SK-N-SH (cell line): ENCODE measurements around the gene TXNDC16. TPM values are rescaled to one million over a fixed set of nuclear protein-coding genes. Genes with fewer than 3 reads are reported as not detected.

Experiments
- CTCF ChIA-PET: fragments of 300-600, 350-600 bp; formaldehyde crosslinking; extraction: SDS; loops from one replicate; lab custom pipeline; 2021; lab: Yijun Ruan, JAX
- POLR2A ChIA-PET: fragments of 350-600 bp; sonication (Branson Sonifier 250); formaldehyde crosslinking; extraction: SDS; loops from one replicate; lab custom pipeline; 2020; ENCODE audit warnings: antibody characterized with exemption, inconsistent platforms; lab: Yijun Ruan, JAX
- DNase-seq: peaks from one replicate; pipeline ENCODE4 v3.0.0; 2012
- H2AFZ ChIP-seq: fragments of 200-600 bp; sonication (generic); 2 replicates; pipeline ENCODE4 v1.8.1; 2016; ENCODE audit warnings: antibody characterized with exemption, mild to moderate bottlenecking, low read depth
- H3F3A ChIP-seq: fragments of 200-600 bp; sonication (generic); replicated peaks from 2 replicates; pipeline ENCODE3; 2016; ENCODE audit warnings: antibody characterized with exemption, mild to moderate bottlenecking; ENCODE audit not compliant: insufficient read depth
- H3K27ac ChIP-seq, 2 experiments: fragments of 200-500 bp in 1 of 2; fragments of 200-600 bp in 1 of 2; sonication (Bioruptor generic) in 1 of 2; sonication (generic), shearing (Covaris generic) in 1 of 2; 2 replicates each; pipeline versions ENCODE4 v1.5.1 to v1.6.1; 2014 to 2016; ENCODE audit warnings: low read depth in 2 of 2, inconsistent platforms in 1 of 2, low read length in 1 of 2, mild to moderate bottlenecking in 1 of 2, mixed read lengths in 1 of 2
- H3K27me3 ChIP-seq: fragments of 200-600 bp; sonication (generic), shearing (Covaris generic); 2 replicates; pipeline ENCODE4 v1.6.1; 2016; ENCODE audit warnings: mixed run types; ENCODE audit not compliant: insufficient read depth
- H3K36me3 ChIP-seq, 2 experiments: fragments of 200-500 bp in 1 of 2; fragments of 200-600 bp in 1 of 2; sonication (Bioruptor generic) in 1 of 2; sonication (generic) in 1 of 2; replicated peaks in 1 of 2; 2 replicates each; pipeline versions ENCODE3 to v1.5.1; 2014 to 2016; ENCODE audit warnings: low read length in 1 of 2, mild to moderate bottlenecking in 1 of 2; ENCODE audit not compliant: insufficient read depth in 2 of 2, control insufficient read depth in 1 of 2
- H3K4me1 ChIP-seq, 2 experiments: fragments of 200-500 bp in 1 of 2; fragments of 200-600 bp in 1 of 2; sonication (Bioruptor generic) in 1 of 2; sonication (generic), shearing (Covaris generic) in 1 of 2; 2 replicates each; pipeline versions ENCODE4 v1.5.1 to v1.6.1; 2014 to 2016; ENCODE audit warnings: low read depth in 1 of 2, low read length in 1 of 2, mixed run types in 1 of 2; ENCODE audit not compliant: insufficient read depth in 2 of 2, control insufficient read depth in 1 of 2
- H3K4me2 ChIP-seq: fragments of 200-600 bp; sonication (generic), shearing (Covaris generic); 2 replicates; pipeline ENCODE4 v1.6.1; 2017; ENCODE audit warnings: mixed run types
- H3K4me3 ChIP-seq, 2 experiments: fragments of 200-500 bp in 1 of 2; fragments of 200-600 bp in 1 of 2; sonication (Bioruptor generic) in 1 of 2; sonication (generic), shearing (Covaris generic) in 1 of 2; 2 replicates each; pipeline versions ENCODE4 v1.5.1 to v1.8.1; 2014 to 2016; ENCODE audit warnings: low read depth in 2 of 2, inconsistent platforms in 1 of 2, low read length in 1 of 2, mild to moderate bottlenecking in 1 of 2, mixed read lengths in 1 of 2, moderate library complexity in 1 of 2
- H3K79me2 ChIP-seq: fragments of 200-600 bp; sonication (generic); 2 replicates; pipeline ENCODE4 v1.8.1; 2017; ENCODE audit warnings: mild to moderate bottlenecking; ENCODE audit not compliant: insufficient read depth
- H3K9ac ChIP-seq: fragments of 200-600 bp; sonication (generic); 2 replicates; pipeline ENCODE4 v1.6.1; 2017; ENCODE audit warnings: mixed run types
- H3K9me2 ChIP-seq: fragments of 200-600 bp; sonication (generic); 2 replicates; pipeline ENCODE4 v1.6.1; 2017; ENCODE audit warnings: mixed run types
- H3K9me3 ChIP-seq: fragments of 200-600 bp; sonication (generic); 2 replicates; pipeline ENCODE4 v1.6.1; 2017; ENCODE audit warnings: mixed run types, mild to moderate bottlenecking, moderate library complexity
- H4K20me1 ChIP-seq: fragments of 200-600 bp; sonication (generic); 2 replicates; pipeline ENCODE4 v1.6.1; 2017; ENCODE audit warnings: mild to moderate bottlenecking, mixed run types; ENCODE audit not compliant: insufficient read depth
- EP300 ChIP-seq, 2 experiments: IDR thresholded peaks; 2 replicates each; pipeline versions ENCODE4 v1.4.0 to v1.6.1; 2012; ENCODE audit warnings: borderline replicate concordance in 1 of 2, low read depth in 1 of 2, low read length in 1 of 2
- FOSL2 ChIP-seq: IDR thresholded peaks from 2 replicates; pipeline ENCODE4 v1.4.0; 2012; ENCODE audit warnings: low read depth, mild to moderate bottlenecking, moderate library complexity, borderline replicate concordance
- JUND ChIP-seq: IDR thresholded peaks from 2 replicates; pipeline ENCODE4 v1.4.0; 2012
- POLR2AphosphoS5 ChIP-seq: IDR thresholded peaks from 2 replicates; pipeline ENCODE4 v1.6.1; 2012; ENCODE audit warnings: low read depth, low read length
- TAF1 ChIP-seq: IDR thresholded peaks from 2 replicates; pipeline ENCODE4 v1.6.1; 2012; ENCODE audit warnings: low read depth, mild to moderate bottlenecking, low read length, moderate library complexity, borderline replicate concordance
- TCF12 ChIP-seq: IDR thresholded peaks from 2 replicates; pipeline ENCODE4 v1.4.0; 2012
- WGBS: methylation state at CpG from one replicate; pipeline ENCODE4 v1.1.6; 2017; ENCODE audit warnings: low lambda C conversion rate; 5-methylcytosine and 5-hydroxymethylcytosine counted together
- polyA plus RNA-seq, 3 experiments: library from polyadenylated mRNA; depleted of rRNA; stranded (reverse); fragments of >200 nt; gene quantifications; 2 replicates each; pipeline ENCODE4 v1.2.3, GENCODE V29; 2012
- TF ChIP-seq, protein P1 (sequence below): fragments of 150-350 bp; IDR thresholded peaks from 2 replicates; pipeline ENCODE4 v1.6.1; 2017; ENCODE audit warnings: antibody characterized with exemption, low read length, low read depth, borderline replicate concordance
- TF ChIP-seq, protein P2 (sequence below): IDR thresholded peaks from 2 replicates; pipeline ENCODE4; 2012

TXNDC16 gene
- polyA plus RNA-seq, 1 of the 3 experiments (the other 2 are of a cell fraction): 0.95 TPM

GRCh38 chr14:52457411-52457810, 94.9 kb downstream of the TXNDC16 start:
- ChIA-PET POLR2A (interaction anchor here (0.6 kb wide), 1 partner anchor 502 kb away, joined by 3 read pairs; no protein-coding TSS in a partner anchor), CTCF (interaction anchor here (0.6 kb wide), 1 partner anchor 157 kb away, joined by 3 read pairs; no protein-coding TSS in a partner anchor)
- Histone ChIP-seq H4K20me1 (no peaks in the 10 kb centered on the region), H3K4me1 (peaks cover 0 to 18% of the 10 kb centered on the region in 2 experiments; a peak in 1 of 4 replicates), H2AFZ (no peak overlapping the region), H3K9ac (no peak overlapping the region), H3K27me3 (no peaks in the 10 kb centered on the region), H3K4me2 (no peak overlapping the region), H3F3A (peaks cover 18% of the 10 kb centered on the region), H3K36me3 (peaks cover 0 to 7% of the 10 kb centered on the region in 2 experiments), H3K9me2 (no peaks in the 10 kb centered on the region), H3K9me3 (peaks cover 6% of the 10 kb centered on the region; the same call in 1 of the 2 replicates), H3K27ac (peak overlapping the region in 1 of 2 experiments; percentile 83; a peak in 2 of 4 replicates), H3K4me3 (no peak overlapping the region), H3K79me2 (no peaks in the 10 kb centered on the region)
- no peak for DNase-seq
- TF ChIP-seq EP300 (IDR thresholded peaks at IDR 0.05; ENCODE audit: borderline replicate concordance in 1 of 2, low read depth in 1 of 2, low read length in 1 of 2): no peak
- no peak for TF ChIP-seq TAF1

DNA sequence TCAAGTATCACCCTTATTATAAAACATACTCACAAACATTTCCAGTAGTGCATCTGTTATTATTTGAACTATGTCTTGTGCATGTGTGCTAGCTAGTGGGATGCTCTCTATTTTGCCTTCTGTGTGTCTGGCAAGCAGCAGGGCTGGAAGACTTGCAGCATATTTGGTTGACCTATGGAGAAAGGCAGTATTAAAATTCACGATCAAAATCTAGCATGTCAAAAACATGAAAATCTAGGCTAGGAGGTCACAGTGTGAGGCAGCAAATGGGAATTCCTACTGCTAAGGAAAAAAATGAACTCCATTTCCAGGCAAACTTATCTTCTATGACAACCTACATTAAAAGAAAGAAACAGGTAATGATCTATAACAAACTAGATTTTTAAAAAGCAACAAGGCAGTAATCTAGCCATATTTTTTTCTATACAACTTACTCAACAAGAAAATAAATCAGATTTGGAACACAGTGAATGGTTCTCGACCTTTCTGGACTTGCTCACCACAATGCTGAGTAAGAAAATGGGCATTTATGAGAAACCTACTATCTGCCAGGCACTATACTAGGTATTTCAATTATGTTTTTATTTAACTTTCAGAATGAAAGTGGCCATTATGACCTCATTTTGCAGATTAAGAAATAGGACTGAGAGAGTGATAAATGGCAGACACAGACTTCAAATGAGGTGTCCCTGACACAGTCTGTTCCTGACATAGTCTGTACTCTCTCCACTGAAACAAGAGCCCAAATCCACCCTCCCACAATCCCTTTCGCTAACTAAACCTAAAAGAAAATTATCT, 96.8 kb downstream of the TXNDC16 start:
- Histone ChIP-seq H3F3A (peaks cover 18% of the 10 kb centered on the region), H3K79me2 (no peaks in the 10 kb centered on the region), H3K9ac (no peak overlapping the region), H3K4me1 (peaks cover 0 to 18% of the 10 kb centered on the region in 2 experiments; a peak in 1 of 4 replicates), H3K36me3 (peaks cover 0 to under 1% of the 10 kb centered on the region in 2 experiments), H2AFZ (no peak overlapping the region; the same call in 1 of the 2 replicates), H3K9me2 (no peaks in the 10 kb centered on the region), H3K27me3 (no peaks in the 10 kb centered on the region), H3K9me3 (no peaks in the 10 kb centered on the region; the same call in 1 of the 2 replicates), H3K27ac (peak overlapping the region in 1 of 2 experiments; percentile 33; a peak in 2 of 4 replicates), H3K4me2 (no peak overlapping the region), H3K4me3 (no peak overlapping the region), H4K20me1 (no peaks in the 10 kb centered on the region)
- no peak for DNase-seq
- ChIA-PET CTCF (no interaction called here), POLR2A (no interaction called here)
- no peak for TF ChIP-seq POLR2AphosphoS5
- TF ChIP-seq, protein P1, sequence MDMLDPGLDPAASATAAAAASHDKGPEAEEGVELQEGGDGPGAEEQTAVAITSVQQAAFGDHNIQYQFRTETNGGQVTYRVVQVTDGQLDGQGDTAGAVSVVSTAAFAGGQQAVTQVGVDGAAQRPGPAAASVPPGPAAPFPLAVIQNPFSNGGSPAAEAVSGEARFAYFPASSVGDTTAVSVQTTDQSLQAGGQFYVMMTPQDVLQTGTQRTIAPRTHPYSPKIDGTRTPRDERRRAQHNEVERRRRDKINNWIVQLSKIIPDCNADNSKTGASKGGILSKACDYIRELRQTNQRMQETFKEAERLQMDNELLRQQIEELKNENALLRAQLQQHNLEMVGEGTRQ: no peak
- no peak for TF ChIP-seq EP300 (IDR thresholded peaks at IDR 0.05; ENCODE audit: borderline replicate concordance in 1 of 2, low read depth in 1 of 2, low read length in 1 of 2)
- peak; percentile 21; the same call in 1 of the 2 replicates for TF ChIP-seq FOSL2
- peak; percentile 34 for TF ChIP-seq JUND
- TF ChIP-seq, protein P2, sequence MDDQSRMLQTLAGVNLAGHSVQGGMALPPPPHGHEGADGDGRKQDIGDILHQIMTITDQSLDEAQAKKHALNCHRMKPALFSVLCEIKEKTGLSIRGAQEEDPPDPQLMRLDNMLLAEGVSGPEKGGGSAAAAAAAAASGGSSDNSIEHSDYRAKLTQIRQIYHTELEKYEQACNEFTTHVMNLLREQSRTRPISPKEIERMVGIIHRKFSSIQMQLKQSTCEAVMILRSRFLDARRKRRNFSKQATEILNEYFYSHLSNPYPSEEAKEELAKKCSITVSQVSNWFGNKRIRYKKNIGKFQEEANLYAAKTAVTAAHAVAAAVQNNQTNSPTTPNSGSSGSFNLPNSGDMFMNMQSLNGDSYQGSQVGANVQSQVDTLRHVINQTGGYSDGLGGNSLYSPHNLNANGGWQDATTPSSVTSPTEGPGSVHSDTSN: peak; percentile 25
- peak; percentile 45; the same call in 1 of the 2 replicates for TF ChIP-seq TCF12
- WGBS: 74% methylated on average over 3 of the region's 3 CpGs
